ENCODE results near the gene SHF. TPM values are rescaled to one million over a fixed set of nuclear protein-coding genes. Genes with fewer than 3 reads are reported as not detected.
"Not testable (repeated sequence)": the region's sequence is repeated elsewhere in the genome, so short reads cannot be mapped to it uniquely, and the experiment has no call there.

Gene SHF
- total RNA-seq, 1 experiment from 2014 or later, result 42.9 TPM

GRCh38 chr15:45137703-45138102, 50.1 kb downstream of the SHF start:
- TF ChIP-seq EZH2 (IDR thresholded peaks at IDR 0.05; ENCODE audit: borderline replicate concordance, low read depth, low read length, poor library complexity, severe bottlenecking) (no peak), CTCF (conservative IDR thresholded peaks at IDR 0.05; ENCODE audit: low read depth, low read length) (no peak)
- Histone ChIP-seq H3K27ac (ENCODE audit: low read depth, low read length, poor library complexity, severe bottlenecking) (no peak overlapping the region), H3K4me3 (ENCODE audit: low read depth, low read length, poor library complexity, severe bottlenecking) (no peak overlapping the region), H3K27me3 (replicated peaks; ENCODE audit: insufficient read depth, low read depth, low read length, poor library complexity) (no peaks in the 10 kb centered on the region), H3K4me1 (ENCODE audit: insufficient read depth, low read length, poor library complexity, severe bottlenecking) (no peaks in the 10 kb centered on the region), H3K36me3 (ENCODE audit: insufficient read depth, low read length, poor library complexity, severe bottlenecking) (no peaks in the 10 kb centered on the region), H3K9me3 (ENCODE audit: low read depth, low read length, poor library complexity, severe bottlenecking) (no peaks in the 10 kb centered on the region)
- DNase-seq (ENCODE audit: low spot score), result no peak
- ChIA-PET CTCF (no interaction called here), POLR2A (ENCODE audit: low non-redundant PET) (no interaction called here)
- intact Hi-C loops (cut with micrococcal nuclease; ENCODE audit: unreplicated experiment), result no loop called here
- no TSS peak for BruUV-seq (replicated peaks)

- H3K9me3 ChIP-seq (ENCODE audit: low read depth, low read length, poor library complexity, severe bottlenecking), result no peaks in the 10 kb centered on the region
- DNase-seq (ENCODE audit: low spot score), result no peak
- BruUV-seq (replicated peaks), result no TSS peak
- TF ChIP-seq EZH2 (IDR thresholded peaks at IDR 0.05; ENCODE audit: borderline replicate concordance, low read depth, low read length, poor library complexity, severe bottlenecking), result no peak
- TF ChIP-seq CTCF (conservative IDR thresholded peaks at IDR 0.05; ENCODE audit: low read depth, low read length), result no peak
- H3K36me3 ChIP-seq (ENCODE audit: insufficient read depth, low read length, poor library complexity, severe bottlenecking), result no peaks in the 10 kb centered on the region
- CTCF ChIA-PET, result no interaction called here
- POLR2A ChIA-PET (ENCODE audit: low non-redundant PET), result no interaction called here
- H3K27me3 ChIP-seq (replicated peaks; ENCODE audit: insufficient read depth, low read depth, low read length, poor library complexity), result no peaks in the 10 kb centered on the region
- no peak overlapping the region for H3K4me3 ChIP-seq (ENCODE audit: low read depth, low read length, poor library complexity, severe bottlenecking)
- H3K4me1 ChIP-seq (ENCODE audit: insufficient read depth, low read length, poor library complexity, severe bottlenecking), result no peaks in the 10 kb centered on the region
- intact Hi-C loops (cut with micrococcal nuclease; ENCODE audit: unreplicated experiment), result no loop called here
- H3K27ac ChIP-seq (ENCODE audit: low read depth, low read length, poor library complexity, severe bottlenecking), result no peak overlapping the region
Measured at GRCh38 chr15:45136378-45136764, 51.4 kb downstream of the SHF start.

GRCh38 chr15:45135705-45136377, 51.9 kb downstream of the SHF start:
- intact Hi-C loops (cut with micrococcal nuclease; ENCODE audit: unreplicated experiment), result not testable (repeated sequence)

More at GRCh38 chr15:45135705-45136377, 51.9 kb downstream of the SHF start:
- H3K4me1 ChIP-seq (ENCODE audit: insufficient read depth, low read length, poor library complexity, severe bottlenecking); H3K9me3 ChIP-seq (ENCODE audit: low read depth, low read length, poor library complexity, severe bottlenecking); BruUV-seq (replicated peaks); CTCF ChIA-PET; H3K27ac ChIP-seq (ENCODE audit: low read depth, low read length, poor library complexity, severe bottlenecking); H3K27me3 ChIP-seq (replicated peaks; ENCODE audit: insufficient read depth, low read depth, low read length, poor library complexity); DNase-seq (ENCODE audit: low spot score); POLR2A ChIA-PET (ENCODE audit: low non-redundant PET); H3K4me3 ChIP-seq (ENCODE audit: low read depth, low read length, poor library complexity, severe bottlenecking); H3K36me3 ChIP-seq (ENCODE audit: insufficient read depth, low read length, poor library complexity, severe bottlenecking): not testable (repeated sequence)
